NCI-H226 (cell line): ENCODE measurements around the gene PEX14.
"Not testable (repeated sequence)": the region's sequence is repeated elsewhere in the genome, so short reads cannot be mapped to it uniquely, and the experiment has no call there.

Experiments
- DNase-seq: peaks from one replicate; pipeline ENCODE4 v3.0.0-alpha.2; 2015

The PEX14 gene

DNA sequence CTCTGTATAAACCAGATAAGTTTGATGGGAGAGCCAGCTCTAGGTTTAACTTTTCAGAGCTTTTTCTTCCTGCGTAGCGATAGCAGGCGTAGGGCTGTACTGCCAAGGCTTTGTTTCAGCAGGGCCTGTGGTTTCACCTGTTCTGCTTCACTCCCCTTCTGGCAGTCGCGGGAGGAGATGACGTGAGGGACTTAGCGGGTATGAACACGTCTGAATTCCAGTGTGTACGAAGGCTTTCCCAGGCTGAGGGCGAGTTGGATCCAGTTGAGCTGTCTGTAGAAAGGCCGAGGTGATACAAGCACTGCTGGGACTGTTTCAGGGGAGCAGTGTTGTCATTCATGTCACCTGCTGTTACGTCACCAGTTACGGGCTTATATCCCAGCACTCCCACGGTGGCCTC, 21.2 kb downstream of the PEX14 start:
- DNase-seq = no peak

GRCh38 chr1:10497109-10497508, 22.4 kb downstream of the PEX14 start:
- no peak for DNase-seq

DNA sequence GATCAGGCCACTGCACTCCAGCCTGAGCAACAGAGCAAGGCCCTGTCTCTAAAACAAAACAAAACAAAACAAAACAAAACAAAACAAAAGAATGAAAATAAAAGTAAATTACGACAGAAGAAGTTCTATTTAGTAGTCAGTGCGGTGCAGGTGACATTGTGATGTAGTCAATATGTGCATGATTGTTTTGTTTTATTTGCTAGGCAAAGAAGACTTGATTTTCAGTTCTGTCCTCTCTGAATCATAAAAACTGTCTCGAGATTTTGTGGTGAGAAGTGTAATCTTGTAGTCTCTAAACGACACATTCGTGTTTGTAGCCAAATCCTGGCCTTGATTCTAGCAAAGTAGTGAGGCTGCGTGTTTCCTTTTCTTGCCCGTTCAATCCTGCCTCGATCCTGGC, 23.5 kb downstream of the PEX14 start:
- no peak for DNase-seq

DNA sequence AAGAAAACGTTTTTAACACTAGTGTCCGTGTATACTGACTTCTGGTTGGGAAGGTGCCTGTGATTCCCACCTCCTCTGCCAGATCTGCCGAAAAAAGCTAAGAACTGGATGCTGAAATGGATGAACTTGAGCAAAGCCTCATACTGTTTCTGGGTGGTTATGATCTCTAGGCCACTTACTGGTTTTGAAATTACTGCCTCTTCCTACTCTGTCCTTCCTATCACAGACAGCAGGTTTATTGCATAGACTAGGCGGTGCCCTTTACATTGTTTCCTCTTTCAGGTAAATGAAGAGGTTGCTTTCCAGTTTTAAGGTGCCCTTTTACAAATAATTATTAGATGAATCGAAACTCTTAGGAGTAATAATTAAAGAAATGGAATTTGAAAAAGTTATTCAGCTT, 27.5 kb downstream of the PEX14 start:
- DNase-seq = no peak

DNA sequence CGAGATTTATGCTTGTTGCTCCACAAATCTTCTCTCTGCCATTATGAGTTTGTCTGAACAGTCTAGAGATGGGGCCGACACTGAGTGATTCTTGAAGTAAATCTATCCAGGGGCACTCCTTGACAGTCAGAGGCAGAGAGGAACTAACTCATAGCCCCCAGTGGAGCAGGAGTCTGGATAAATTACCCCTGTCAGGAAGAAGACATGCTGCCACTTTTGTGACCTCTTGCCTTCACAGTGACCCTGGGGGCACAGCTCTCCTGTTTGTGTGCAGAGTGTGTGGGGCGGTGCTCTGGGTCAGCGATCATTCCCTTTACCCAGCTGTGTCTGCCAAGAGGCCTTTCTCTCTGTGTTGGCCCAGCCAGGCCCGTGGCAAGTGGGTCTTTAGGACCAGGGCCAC, 29.5 kb downstream of the PEX14 start:
- no peak for DNase-seq

- not testable (repeated sequence) for DNase-seq
These were observed 31.4 kb downstream of the PEX14 start for GRCh38 chr1:10506046-10506676.

GRCh38 chr1:10506677-10507047, 31.9 kb downstream of the PEX14 start:
- DNase-seq = no peak

DNA sequence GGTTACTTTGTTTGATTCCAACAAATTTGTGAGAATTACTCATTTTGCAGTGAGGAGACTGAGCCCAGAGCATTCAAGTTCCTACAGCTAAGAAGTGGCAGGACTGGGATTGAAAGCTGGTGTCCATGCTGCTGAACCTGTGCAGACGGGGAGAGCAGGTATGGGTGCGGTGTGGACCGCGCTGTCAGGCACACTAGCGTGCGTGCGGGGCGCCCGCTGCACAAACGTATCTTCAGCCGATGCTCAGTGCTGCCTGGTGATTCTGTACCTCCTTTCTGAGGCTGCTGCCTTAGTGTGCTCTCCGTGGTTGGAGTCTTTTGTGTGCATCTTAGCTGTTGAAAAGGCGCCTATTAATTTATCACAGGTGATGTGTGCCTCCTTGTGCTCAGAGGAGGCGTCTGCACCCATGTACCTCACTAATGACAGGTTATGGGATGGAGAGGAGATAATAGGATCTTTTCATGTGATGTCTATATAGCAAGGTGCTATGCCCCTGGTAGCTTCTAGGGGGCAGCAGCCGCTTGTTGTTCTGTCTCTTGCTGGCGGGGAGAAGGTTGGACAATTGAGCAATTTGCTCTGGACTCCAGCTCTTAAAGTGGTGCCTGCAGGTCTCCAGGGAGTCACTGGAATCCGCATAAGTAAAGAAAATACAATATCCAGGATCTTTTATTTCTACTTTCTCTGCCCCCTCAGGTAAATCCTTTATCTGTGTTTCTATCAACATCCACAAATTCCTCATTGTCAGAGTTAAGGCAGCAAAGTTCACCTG, 32.5 kb downstream of the PEX14 start:
- peak; percentile 65 for DNase-seq

DNA sequence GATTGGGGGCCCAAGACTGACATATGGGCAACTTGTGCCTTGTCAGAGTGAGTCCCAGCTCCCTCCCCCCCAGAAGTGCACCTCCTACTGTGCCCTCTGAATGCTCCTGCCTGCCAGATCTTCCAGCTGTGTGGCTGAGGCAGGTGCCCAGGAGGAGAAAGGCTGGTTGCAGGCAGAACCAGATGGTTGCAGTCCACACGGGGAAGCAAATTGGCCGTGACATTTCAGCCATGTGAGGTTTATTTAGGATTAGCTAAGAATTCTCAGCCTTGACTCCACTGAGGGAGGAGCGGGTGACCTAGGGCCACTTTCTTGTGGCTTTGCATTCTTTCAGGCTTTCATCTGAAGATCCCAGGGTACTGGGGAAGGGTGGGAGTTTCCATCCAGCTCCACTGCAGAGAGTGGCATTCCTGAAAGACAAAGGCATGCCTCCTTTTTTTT, 33.8 kb downstream of the PEX14 start:
- DNase-seq = no peak

DNA sequence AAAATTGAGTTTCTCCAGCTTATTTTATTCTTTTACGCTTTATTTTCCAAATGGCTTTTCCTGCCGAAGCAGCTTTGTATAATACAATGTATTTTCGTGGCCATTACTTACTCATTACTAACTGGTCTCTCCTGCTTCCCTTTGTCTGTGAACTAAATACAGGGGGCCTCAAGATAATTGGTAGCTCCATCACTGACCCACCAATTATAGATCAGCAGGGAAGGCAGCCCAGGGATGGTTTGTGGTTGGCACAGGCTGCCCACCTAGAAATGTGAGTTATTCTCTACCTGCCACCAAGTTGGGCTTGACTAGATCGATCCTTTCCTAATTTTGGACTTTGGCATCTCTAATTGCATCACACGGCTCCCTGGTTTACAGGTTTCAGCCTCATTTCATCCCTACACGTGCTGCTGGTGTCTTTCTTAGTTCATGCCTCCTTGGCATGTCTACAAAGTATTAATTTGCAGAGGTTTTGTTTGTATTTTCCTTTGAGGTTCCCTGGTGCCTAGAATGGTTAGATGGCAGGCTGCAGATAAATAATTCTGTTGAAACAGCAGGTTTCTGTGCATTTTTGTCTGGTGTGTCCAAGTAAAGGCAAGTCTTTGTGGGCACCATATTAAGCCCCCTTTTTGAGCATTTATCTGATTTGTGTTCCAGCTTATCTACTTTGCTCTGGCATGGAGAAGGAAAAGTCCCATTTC, 35.2 kb downstream of the PEX14 start:
- no peak for DNase-seq

GRCh38 chr1:10510520-10511493, 36.1 kb downstream of the PEX14 start:
- peak; percentile 97 for DNase-seq

DNA sequence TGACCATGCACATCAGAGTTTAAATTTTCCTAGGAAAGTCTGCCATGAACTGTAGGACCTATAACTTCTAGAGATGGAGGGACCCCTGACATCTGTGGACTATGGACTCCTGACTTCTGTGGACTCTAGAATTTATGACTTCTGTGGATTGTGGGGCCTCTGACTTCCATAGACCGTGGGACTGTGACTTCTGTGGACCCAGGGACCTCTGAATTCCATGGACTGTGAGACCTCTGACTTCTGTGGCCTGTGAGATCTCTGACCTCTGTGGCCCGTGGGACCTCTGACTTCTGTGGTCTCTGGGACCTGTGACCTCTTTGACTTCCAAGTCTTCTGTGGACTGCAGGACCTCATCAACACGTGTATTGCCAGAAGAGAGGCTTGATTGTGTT, 36.7 kb downstream of the PEX14 start:
- no peak for DNase-seq

DNA sequence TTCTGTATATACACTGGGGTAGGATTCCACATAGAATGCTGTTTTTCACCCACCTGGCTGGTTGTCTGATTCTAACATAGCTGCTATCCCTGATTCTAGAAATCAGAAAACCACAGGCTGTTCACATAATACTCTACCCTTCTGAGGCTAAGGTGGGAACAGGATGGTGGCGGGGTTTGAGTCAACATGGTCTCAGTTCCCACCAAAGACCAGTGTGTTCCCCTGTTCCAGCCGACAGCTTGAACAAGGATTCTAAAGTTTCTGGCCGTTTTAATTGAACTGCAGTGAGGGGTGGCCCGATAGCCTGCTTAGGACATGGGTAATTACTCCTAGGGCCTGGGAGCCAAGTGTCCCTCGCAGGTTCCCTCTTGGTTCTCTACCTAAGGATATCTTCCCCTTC, 38.4 kb downstream of the PEX14 start:
- no peak for DNase-seq

GRCh38 chr1:10514490-10515235, 39.9 kb downstream of the PEX14 start:
- peak; percentile 17 for DNase-seq

DNA sequence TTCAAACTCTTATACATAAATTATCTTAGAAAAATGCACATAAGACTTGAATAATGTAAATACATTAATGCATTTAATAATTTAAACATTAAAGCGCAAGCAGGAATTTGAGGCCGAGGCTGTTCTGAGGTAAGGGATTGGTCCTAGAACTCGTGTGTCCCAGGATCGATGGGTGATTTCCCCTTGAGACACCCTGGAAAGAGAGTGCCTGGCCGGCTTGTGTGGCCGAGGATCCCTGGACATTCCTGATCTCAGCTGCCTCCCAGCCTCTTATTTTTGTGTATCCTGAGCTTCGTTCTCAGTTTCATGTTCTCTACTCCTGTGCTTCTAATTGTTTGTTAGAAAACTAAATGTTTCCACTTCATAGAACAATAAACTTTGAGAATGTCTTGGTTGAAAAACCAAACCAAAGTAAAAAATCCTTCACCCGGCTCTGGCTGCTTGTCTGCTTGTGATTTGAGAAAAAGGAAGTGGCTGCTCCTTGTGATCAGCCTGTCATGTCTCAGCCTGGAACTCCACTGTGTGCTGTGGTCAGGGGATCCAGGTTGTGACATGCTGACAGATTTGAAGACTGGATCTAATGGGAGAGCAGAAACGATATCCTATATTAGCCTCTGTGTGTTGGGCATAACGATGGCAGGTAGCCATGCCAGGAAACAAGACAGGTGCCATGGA, 40.7 kb downstream of the PEX14 start:
- DNase-seq = no peak

DNA sequence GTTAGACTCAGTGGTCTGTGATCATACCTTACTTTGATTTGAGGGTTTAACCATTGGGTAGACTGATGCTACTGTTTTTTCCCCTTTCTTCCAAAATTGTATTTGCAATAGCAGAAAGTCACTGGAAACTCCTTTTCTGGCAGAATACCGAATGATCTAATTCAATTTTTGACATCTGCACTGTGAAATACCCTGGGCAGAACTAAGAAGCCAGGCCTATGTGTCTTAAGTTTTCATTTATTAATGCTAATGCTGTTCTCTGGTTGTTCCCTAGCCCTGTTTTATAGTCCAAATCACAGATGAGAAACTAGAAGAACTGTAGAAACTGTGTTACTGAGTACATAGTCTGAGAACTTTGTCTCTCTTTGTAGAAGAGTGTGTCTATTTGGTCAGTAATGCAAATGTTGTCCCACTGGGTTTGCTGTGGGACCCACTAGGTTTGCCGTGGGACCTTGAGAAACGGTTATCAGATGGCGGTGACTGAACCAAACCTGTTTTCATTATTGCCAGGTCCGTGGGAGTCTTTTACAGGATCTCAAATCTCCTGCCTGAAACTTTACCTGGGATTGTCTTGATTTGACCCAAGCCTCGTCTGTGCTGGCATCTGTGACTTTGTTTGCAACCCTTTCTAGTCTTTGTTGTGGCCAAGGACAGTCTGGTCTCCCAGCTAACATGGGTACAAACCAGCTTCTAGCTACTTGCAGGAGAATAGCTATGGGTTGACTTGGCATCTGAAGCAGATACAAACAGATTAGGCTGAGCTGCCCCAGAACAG, 41.4 kb downstream of the PEX14 start:
- DNase-seq = no peak

DNA sequence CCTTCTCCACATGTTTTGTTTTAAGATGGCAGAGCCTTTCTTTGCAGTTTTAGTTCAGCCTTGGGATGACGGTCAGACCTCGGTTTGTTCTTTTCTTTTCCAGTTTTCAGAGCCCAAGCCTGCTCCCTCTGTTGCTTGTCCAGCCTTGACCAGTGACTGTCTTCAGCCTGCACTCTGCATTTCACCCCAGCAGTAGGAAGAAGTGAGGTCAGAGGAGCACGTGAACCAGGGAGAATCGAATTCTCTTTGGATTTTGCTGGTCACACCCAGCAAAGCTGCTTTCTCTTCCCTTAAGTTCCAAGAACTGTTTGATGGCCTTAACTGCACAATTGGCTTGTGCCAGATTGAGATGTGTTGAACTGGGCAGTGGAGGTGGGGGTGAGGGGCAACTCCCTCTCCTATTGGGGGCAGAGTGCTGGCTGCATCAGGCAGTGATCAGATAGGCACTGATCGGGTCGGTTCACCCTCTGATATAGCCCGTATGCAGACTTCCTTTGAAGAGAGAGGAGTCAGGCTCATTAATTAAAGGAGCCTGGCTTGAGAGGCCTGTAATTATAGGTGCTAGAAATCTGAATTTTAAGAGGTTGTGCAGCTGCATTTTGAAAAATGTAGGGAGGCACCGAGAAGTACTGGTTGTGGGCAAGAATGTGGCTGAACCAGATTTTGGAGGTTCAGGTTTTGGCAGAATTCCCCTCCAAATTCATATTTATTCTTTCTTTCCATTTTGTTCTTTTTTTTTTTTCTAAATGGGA, 42.4 kb downstream of the PEX14 start:
- no peak for DNase-seq

GRCh38 chr1:10517677-10517982, 42.9 kb downstream of the PEX14 start:
- no peak for DNase-seq

DNA sequence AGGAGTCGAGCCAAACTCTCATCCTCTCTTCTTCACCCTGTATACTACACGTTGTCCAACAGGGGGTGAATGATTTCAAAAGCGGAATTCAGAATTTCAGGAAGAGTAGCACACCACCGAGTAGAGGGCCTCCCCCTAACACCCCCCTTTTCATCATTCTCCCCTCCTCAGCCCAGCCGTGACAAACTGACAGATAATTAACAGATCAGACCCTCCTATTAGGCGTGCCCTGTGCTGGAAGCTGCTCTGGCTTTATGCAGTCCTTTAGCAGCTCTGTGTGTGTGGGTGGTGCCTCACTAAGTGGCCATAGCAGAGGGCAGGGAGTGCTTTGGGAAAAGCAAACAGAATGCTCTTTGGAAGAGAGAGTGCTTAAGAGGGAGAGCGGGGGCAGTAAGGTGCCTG, 44.3 kb downstream of the PEX14 start:
- no peak for DNase-seq

GRCh38 chr1:10520497-10520896, 45.7 kb downstream of the PEX14 start:
- DNase-seq = no peak
